ENCODE measurements around the gene TTC9C.
"Not testable (repeated sequence)": the region's sequence is repeated elsewhere in the genome, so short reads cannot be mapped to it uniquely, and the experiment has no call there.

TTC9C gene

GRCh38 chr11:62752177-62752785, 24.0 kb downstream of the TTC9C start:
- no peak for DNase-seq (ENCODE audit: low read depth)

- no peak for DNase-seq (ENCODE audit: low read depth)
Measured at GRCh38 chr11:62752994-62753735, 24.9 kb downstream of the TTC9C start.

GRCh38 chr11:62753736-62754603, 25.7 kb downstream of the TTC9C start, which contains the start of gene ZBTB3:
TSS of gene ZBTB3 (minus strand) at chr11:62754160. CDS start at chr11:62753664, 496 bp downstream.
- DNase-seq (ENCODE audit: low read depth) = peak; percentile 93

- no peak for DNase-seq (ENCODE audit: low read depth)
Measured at GRCh38 chr11:62755086-62755615, 26.9 kb downstream of the TTC9C start.

GRCh38 chr11:62757846-62758788, 29.8 kb downstream of the TTC9C start:
- no peak for DNase-seq (ENCODE audit: low read depth)

- not testable (repeated sequence) for DNase-seq (ENCODE audit: low read depth)
Measured at GRCh38 chr11:62760867-62761227, 32.6 kb downstream of the TTC9C start.

GRCh38 chr11:62770778-62771143, 42.5 kb downstream of the TTC9C start:
- DNase-seq (ENCODE audit: low read depth) = no peak

- peak; percentile 79 for DNase-seq (ENCODE audit: low read depth)
Measured at GRCh38 chr11:62771144-62772021, 43.1 kb downstream of the TTC9C start, which contains the start of gene TAF6L. TSS of gene TAF6L (plus strand) at chr11:62771396. CDS start at chr11:62775784, 4,388 bp downstream.

- no peak for DNase-seq (ENCODE audit: low read depth)
Measured at GRCh38 chr11:62774407-62774806, 46.1 kb downstream of the TTC9C start.

GRCh38 chr11:62775646-62776045, 47.4 kb downstream of the TTC9C start:
- DNase-seq (ENCODE audit: low read depth) = no peak

- DNase-seq (ENCODE audit: low read depth) = no peak
Measured at GRCh38 chr11:62777389-62777788, 49.1 kb downstream of the TTC9C start.

GRCh38 chr11:62778441-62778840, 50.2 kb downstream of the TTC9C start:
- no peak for DNase-seq (ENCODE audit: low read depth)

- DNase-seq (ENCODE audit: low read depth) = no peak
Measured at GRCh38 chr11:62782753-62783152, 54.5 kb downstream of the TTC9C start.

GRCh38 chr11:62786318-62787004, 58.2 kb downstream of the TTC9C start:
- DNase-seq (ENCODE audit: low read depth) = peak; percentile 73

- peak; percentile 99 for DNase-seq (ENCODE audit: low read depth)
Measured at GRCh38 chr11:62787005-62787759, 58.9 kb downstream of the TTC9C start, which contains the start of gene TMEM179B. TSS of gene TMEM179B (plus strand) at chr11:62787402. CDS start at chr11:62787432, 30 bp downstream.
